CD4-positive, alpha-beta T cell treated with Interleukin-17A for 1 hour (primary cell): ENCODE measurements around the gene CNTNAP2.

Experiments used
- DNase-seq: peaks from one replicate; pipeline ENCODE4 v3.0.0-alpha.2; 2020

Gene CNTNAP2

DNA sequence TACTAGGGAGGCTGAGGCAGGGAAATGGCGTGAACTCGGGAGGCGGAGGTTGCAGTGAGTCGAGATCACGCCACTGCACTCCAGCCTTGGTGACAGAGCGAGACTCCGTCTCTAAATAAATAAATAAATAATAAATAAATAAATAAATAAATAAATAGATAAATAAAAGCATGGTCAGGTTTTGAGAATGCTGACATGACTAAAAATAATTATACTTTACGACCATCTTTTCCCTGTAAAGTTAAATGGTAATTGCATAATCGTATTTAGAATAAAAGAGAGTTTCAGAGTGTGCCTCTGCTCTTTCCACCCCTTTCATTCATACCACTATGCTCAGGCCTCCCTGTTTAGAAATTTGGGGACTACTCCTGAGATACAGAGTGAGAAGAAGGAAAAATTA lies 326.5 kb downstream of the CNTNAP2 start:
- DNase-seq = no peak

DNA sequence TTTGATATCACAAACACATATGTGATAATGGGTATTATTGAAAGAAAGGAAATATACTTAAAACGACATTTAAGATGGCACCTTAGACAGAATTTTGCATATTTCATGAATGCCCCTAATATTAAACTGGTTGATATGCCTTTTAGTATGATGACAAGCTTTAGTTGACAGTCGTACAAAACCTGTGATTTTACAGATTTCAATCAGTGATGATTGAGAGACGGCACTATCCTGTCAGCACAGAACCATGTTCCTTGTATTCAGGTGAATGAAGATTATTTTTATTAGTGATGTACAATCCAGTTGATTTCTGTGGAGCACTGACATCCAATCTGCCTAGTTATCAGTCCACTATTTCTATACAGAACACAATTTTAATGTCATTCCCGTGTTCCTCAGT lies 333.0 kb downstream of the CNTNAP2 start:
- DNase-seq = no peak

DNA sequence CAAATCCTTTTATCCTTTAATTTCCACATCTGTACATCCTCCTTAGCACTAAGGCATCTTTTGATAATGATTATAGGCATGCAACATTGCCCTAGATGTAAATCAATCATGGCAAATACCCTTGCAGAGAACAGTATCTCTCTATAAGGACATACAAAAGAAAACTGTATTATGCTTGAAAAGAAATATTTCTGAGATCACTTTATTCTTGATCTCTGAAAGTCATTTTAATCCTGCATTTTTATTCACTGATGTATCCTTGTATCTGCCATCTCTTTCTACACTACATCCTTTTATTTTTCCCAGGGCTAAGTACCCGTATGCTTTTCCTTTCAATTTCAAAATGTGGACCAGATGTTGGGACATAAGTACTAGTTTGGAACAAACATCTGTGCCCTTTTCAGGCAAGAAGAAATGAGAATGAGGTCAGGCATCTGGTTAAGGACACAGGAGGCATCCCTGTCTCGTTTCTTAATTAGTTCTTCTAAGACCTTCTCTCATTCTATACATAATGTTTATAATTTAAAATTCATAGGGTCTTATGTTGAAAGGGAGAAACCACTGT lies 338.6 kb downstream of the CNTNAP2 start:
- DNase-seq = no peak

DNA sequence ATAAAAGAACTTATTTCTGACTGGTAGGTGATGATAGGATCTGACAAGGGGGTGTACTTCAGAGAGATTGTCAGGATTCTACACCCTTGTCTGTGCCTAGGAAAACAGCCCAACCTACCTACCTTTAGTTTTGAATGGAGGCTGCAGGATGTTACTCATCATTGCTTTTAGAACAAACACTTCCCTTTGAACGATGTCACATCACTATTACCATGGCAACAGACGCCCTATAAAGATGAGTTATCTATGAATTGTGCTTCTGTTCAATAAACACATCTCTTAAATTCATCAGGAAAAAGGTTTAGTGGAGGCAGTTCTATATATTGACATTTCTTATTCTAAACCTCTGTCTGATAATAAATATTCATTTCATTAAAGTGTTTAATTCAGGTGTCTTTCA lies 362.4 kb downstream of the CNTNAP2 start:
- no peak for DNase-seq

DNA sequence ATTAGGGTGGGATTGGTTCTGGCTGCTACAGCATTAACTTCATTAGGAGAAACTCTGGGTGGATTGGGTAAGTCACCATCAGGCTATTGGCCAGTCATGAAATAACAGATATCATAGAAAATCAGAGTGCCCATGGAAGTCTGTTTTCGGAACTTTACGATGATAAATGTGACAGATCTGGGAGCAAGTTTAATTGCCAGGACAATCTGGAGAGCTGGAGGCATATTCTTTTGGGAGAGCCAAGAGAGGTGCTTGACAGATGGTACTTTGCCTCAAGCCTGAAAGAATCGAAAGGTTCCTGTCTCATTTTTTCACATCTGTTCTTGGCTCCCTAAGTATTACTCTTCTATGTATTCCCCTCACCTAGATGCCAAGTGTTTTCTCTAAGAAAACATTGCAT lies 369.9 kb downstream of the CNTNAP2 start:
- no peak for DNase-seq

DNA sequence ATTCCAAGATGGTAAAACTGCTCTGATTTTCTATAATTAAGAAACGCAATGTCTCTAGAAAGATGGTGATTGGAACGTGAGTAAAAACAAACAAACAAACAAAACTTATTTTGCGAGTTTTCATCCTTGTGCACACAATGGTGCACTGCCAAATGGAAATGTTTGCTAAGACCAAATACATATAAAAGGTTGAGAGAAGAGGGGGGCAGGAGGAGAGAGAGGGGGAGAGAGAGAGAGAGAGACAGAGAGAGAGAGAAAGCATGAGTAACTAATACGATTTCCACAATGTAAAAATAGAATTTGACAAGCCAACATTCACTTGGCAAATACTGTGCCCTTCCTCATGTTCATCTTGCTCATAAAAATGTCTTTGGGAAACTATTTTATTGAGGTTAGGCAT lies 375.4 kb downstream of the CNTNAP2 start:
- no peak for DNase-seq

DNA sequence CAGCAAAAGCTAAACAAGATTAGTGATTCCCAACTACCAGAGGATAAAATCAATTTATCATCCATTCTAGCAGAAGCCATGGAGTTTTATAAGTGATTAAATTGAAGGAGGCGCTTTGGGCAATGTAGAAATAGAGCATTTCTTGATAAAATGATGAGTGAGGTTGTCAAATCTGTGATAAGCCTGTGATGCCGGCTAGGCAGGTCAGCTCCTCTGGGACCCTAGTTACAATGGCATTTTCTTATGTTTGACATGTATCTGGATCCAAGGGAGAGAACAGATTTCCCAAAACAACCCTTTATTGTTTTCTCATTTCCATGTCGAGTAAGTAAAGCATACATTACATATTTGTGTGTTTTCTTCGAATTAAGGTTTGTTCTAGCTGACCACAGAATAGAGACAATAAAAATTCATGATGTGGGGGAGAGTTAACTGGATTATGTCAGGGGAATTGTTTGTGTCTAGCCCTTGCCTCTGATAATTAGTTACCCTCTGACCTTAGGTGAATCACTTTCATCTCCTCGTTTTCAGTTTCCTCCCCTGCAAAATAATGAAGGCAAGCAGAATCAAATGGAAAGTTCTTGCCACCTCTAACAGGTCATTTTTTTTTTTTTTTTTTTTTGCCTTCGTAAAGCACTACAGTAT lies 378.5 kb downstream of the CNTNAP2 start:
- no peak for DNase-seq

DNA sequence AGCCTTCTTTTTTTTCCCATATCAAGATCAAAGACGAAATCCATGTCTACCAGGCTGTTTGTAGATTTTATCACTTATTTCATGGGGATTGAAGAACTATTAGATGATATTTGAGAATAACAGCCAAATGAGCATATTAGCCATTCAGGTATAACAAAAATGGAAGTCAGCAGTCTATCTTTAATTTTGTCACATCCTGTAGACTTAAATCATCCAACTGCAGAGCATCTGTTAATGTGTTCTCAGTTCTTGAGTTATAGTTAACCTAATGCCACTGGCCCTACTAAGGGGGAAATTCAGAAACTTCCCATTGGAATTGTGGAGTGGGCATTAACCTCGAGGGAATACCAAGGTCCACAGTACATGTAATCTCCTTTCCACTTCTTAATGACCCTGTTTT lies 380.1 kb downstream of the CNTNAP2 start:
- DNase-seq = no peak

DNA sequence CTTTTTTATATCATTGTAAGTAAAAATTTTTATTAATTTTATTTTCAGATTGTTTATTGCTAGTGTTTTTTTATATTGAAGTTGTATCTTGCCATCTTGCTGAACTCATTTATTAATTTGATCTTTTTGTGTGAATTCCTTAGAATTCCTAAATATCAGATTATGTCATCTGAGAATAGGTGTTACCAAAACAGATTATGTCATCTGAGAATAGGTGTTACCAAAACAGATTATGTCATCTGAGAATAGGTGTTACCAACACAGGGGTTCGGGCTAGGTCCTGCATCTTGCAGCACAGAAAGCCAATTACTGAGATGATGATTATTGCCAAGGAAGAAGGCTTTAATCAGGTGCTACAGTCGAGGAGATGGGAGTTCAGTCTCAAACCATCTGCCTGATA lies 383.4 kb downstream of the CNTNAP2 start:
- no peak for DNase-seq

DNA sequence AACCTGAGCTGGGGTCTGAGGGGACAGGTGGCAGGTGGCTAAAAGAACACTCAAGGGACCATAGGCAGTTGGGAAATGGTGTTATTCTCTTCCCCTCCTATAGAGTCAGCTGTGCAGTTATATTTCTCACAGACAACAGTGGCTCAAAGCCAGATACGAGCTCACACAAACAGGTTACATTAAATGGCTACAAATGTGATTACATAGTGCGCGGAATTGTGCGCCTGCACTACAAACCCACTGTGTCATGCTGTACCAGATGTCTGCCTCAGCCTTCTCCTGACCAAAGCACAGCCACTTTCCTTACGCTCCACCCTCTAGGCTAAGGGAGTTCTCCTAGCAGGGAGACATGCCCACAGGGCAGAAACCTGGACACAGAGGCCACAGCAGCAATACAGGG lies 387.2 kb downstream of the CNTNAP2 start:
- DNase-seq = no peak

DNA sequence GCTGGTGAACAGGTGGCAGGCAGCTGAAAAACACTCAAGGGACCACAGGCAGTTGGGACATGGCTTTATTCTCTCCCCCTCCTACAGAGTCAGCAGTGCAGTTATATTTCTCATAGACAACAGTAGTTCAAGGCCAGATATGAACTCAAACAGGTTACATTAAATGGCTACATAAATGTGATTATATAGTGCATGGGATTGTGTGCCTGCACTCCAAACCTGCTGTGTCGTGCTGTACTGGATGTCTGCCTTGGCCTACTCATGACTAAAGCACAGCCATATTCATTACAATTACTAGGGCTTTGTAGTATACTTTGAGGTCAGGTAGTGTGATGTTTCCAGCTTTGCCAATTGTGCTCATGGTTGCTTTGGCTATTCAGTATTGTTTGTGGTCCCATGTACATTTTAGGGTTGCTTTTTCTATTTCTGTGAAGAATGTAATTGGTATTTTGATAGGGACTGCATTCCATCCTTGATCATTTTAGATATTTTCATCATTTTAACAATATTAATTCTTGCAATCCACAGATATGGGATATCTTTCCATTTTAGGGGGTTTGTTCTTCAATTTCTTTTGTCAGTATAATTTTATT lies 393.6 kb downstream of the CNTNAP2 start:
- peak; percentile 2 for DNase-seq

DNA sequence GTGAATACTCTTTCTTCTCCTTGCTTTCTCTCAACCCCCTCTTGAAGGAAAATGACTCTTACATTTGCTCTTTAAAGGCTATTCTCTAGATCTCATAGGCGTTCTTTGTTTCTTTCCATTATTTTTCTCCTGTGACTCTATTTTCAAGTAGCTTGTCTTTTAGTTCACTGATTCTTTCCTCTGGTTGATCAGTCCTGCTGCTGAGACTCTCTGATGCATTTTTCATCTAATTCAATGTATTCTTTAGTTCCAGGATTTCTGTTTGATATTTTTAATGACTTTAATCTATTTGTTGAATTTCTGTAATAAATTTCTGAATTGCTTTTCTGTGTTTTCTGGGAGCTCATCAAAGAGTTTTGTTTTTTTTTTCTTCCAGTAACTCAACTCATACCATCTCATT lies 397.7 kb downstream of the CNTNAP2 start:
- no peak for DNase-seq

DNA sequence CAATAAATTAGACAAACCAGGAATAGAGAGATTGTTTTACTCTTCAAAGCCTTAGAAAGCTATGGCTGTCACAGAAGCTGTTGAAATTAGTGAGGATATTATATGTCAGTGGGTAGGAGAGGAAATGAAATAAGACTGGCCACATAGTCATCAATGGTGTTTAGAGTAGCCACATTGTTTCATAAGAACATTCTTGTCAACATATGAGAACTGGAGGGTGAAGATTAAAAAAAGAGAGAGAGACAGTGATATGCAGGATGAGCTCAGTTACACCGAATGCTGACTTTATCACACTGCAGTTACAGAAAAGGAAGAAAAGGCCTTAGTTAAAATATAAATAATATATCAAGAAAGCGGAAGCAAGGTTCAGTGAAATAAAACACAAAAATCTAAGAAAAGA lies 412.0 kb downstream of the CNTNAP2 start:
- no peak for DNase-seq

DNA sequence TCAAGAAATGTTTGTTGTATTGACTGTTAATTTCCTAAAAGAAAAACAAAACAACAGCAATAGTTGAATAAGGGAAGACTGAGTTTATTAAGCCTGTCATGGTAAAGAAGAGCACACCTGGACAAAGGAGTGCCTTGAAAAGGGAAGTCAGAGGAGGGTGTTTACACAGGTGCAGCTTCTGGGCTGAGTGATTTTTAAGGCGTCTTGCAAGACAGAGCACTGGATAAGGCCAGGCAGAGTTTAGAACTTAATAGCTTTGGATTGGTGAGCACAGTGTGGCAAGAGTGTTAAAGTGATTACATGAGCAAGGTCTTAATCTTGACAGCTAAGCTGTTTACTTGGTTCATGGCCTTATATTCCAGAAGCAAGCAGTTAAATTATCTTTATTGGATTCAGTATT lies 423.2 kb downstream of the CNTNAP2 start:
- no peak for DNase-seq

DNA sequence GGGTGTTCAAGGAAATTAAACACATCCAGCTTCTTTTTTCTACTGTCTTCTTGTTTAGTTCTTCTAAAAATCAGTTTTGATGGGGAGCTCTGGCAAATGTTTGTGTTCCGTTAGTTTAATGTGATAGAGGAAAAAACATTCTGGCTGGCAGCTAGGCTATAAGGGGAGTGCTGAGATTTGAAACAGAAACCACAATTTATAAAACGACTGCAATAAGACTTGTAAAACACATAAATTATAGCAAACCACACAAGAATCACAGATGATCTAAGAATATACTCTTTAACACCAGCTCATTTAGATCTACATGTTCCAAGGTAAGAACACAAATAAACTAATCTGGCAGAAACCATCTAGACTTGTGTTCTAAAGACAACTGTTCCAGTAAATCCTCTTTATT lies 425.5 kb downstream of the CNTNAP2 start:
- DNase-seq = no peak

DNA sequence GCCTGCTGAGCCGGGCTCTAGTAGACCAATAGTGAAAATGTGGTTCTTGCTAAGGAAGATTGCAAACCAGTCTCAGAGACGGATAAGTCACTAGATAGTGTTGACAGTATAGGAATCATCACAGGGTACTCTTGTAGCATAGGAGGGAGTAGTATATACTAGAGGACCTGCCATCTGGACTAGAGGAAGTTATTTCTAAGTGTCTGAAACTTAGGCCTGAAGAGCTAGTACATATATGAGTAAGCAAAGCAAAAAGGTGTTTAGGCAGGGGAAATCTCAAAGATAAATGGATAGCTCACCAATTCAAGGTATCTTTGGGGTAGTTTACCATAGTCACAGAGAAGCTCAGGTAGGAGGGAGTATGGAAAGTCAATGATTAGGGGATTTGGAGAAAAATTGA lies 428.1 kb downstream of the CNTNAP2 start:
- no peak for DNase-seq

DNA sequence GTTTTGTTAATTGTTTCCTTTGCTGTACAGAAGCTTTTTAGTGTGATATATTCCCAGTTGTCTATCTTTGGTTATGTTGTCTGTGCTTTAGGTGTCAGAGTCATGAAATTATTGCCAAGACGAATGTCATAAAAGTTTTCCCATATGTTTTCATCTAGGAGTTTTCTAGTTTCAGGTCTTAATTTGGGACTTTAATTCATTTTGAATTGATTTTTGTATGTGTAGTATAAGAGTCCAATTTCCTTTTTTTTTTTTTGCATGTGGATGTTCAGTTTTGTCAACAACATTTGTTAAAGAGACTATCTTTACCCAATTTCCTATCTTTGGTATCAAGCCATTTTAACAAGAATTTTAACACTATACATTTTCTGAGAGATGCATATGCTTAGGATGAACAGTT lies 432.2 kb downstream of the CNTNAP2 start:
- DNase-seq = no peak

DNA sequence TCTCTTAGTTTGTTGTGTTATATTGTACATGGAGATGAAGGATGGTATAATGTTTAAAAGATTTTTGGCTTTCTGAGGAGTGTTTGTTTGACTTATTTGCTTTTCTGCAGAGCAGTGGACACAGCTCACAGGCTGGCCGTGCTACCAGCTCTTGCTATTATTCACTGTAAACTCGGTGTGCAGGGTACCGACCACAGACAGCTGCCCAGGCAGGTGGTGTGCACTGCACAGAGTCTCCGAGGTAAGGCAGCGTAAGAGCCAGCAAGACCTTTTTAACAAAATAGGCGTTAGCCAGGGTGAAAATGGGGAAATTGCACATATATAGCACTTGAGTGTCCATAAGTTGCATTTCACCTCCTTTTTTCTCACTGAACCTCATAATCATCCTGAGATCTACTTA lies 438.0 kb downstream of the CNTNAP2 start:
- no peak for DNase-seq

DNA sequence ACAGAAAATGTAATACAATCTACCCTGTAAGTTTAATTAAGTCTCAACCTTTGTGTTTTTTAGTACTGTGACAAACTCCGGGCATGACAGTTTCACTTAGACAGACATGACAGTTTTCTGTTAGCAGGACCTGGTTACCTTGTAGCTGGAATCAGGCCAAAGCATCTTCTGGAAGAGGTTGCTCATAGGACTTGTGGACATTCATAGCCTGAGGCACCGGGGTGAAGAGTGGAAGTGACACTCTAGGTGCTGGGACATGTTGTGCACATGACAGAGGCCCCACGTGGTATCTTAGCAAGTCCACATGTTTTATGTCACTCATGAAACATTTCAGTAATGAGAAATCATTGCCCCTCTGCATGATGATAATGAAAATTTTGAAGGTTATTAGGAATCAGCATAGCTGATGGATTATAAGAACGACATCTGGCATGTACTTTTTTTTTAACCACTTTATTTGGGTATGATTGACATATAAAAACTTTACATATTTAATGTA lies 441.4 kb downstream of the CNTNAP2 start:
- no peak for DNase-seq

DNA sequence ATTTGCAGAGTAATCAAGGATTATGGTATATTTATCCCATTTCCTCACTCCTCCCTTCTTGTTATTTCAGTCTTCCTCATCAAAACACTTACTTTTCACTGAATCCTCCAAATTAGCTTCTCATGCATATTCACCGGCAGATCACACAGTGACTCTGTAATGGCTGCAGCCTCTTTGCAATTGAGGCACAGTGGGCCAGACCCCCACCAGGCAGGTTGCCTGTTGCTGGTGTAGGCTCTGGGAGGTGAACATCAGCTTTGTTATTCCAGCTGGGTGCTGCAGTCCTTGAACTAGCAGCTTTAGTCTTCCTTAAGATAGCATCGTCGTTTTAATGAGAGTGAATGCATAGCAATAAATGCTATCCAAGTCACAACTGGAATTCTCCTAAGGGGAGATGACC lies 449.3 kb downstream of the CNTNAP2 start:
- DNase-seq = no peak

DNA sequence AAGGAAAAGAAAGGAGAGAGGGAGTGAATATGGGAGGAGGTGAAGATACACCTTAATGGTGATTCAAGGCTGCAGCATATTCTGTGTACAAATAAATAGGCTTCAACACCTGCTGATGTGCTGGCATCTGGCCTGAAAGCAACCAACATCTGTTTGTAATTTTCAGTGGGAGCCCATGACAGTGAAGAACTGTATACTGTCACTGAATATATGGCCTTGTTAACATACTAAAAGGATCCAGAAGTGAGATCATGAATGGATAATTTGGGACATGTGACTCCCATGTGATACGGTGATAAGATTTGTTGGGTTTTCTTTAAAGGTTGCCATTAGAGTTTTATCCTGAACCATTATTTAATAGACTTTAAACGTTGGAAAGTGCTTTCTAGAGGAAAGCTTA lies 459.3 kb downstream of the CNTNAP2 start:
- DNase-seq = no peak

DNA sequence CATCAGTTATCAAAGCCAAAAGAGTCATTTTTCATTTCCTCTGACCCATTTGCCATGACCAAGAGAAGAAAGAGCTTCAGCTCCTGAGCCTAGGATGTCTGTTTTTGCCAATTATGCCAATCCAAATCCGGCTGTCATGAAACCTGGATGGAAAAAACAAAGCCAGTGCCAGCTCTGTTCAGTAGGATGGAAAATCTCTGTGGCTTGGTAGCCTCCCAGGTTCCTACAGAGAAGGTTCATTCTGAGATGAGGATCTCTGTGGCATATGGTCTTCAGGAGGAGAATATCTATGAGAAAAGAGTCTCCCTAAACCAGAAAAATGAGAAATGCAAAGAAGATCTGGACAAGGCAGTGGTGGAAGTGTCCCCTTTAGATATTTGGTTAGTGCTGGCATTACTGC lies 475.4 kb downstream of the CNTNAP2 start:
- no peak for DNase-seq

DNA sequence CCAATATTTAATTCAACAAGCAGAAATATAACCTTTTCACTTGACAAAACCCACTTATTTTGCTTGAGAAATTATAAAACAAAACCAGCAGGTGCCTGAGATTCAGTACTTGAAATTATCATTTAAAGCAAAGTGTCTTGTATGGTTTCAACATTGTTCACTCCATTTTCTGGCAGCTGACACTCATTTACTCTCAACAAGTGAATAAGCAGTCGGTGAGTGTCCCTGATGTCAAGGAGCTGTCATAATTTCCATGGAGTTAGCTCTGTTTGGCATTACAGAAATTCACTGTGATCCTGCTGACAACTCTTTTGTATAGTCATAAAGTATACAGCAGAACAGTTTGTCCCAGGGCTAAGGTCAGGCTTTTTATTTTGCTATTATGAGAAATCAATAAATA lies 490.0 kb downstream of the CNTNAP2 start:
- DNase-seq = no peak

DNA sequence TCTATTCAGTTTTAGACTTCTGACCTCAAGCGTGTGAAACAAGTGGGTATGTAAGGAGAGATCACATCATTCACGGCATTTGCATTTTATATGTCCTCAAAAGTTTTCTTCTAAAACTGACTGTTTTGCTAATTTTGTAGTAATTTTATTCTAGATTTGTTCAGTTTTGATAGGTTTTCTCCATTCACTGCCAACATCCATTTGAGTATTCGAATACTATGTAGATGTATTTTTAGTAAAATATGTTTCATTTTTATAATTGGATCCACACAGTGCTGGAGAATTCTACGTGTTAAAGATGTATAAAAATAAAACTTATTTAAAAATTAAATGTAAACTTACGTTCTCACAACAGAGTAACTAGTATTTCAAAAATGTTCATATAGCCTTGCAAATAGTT lies 503.0 kb downstream of the CNTNAP2 start:
- no peak for DNase-seq

DNA sequence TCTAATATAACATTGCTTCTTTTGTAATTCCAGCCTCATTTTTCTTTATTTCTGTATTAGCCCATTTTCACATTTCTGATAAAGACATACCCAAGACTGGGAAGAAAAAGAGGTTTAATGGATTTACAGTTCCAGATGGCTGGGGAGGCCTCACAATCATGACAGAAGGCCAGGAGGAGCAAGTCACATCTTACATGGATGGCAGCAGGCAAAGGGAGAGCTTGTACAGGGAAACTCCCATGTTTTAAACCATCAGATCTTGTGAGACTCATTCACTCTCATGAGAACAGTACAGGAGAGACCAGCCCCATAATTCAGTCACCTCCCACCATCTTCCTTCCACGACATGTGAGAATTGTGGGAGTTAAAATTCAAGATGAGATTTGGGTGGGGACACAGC lies 510.3 kb downstream of the CNTNAP2 start:
- no peak for DNase-seq
